Measurements from ENCODE around the gene CDK14.

CDK14 gene

DNA sequence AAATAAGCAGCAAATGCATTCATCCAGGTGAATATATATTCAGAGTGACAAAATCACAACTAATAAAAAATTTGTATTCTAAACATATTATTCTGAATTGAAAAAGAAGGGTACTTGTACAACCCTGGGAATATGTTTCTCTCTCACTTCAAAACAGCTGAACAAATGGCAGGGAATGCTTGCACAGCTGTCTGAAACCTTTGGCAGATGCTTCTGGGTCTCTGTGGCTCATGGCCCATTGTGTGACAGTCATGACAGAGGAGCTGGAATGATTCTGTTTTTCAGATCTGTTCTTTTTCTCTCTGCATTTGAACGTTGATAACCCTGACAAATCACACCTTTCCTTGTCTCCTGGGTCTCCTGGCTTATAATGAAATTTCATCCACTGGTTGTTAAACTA lies 392.4 kb downstream of the CDK14 start:
- H3K27me3 ChIP-seq (replicated peaks; ENCODE audit: insufficient read depth, low read length): no peaks in the 10 kb centered on the region
- TF ChIP-seq EZH2phosphoT487 (IDR thresholded peaks at IDR 0.05; ENCODE audit: low read length): no peak
- TF ChIP-seq EZH2 (optimal IDR thresholded peaks at IDR 0.05; ENCODE audit: low read depth, low read length): no peak
- TF ChIP-seq, protein P1, sequence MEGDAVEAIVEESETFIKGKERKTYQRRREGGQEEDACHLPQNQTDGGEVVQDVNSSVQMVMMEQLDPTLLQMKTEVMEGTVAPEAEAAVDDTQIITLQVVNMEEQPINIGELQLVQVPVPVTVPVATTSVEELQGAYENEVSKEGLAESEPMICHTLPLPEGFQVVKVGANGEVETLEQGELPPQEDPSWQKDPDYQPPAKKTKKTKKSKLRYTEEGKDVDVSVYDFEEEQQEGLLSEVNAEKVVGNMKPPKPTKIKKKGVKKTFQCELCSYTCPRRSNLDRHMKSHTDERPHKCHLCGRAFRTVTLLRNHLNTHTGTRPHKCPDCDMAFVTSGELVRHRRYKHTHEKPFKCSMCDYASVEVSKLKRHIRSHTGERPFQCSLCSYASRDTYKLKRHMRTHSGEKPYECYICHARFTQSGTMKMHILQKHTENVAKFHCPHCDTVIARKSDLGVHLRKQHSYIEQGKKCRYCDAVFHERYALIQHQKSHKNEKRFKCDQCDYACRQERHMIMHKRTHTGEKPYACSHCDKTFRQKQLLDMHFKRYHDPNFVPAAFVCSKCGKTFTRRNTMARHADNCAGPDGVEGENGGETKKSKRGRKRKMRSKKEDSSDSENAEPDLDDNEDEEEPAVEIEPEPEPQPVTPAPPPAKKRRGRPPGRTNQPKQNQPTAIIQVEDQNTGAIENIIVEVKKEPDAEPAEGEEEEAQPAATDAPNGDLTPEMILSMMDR (IDR thresholded peaks at IDR 0.05; ENCODE audit: low read length): no peak
- no peaks in the 10 kb centered on the region for H4K20me1 ChIP-seq (ENCODE audit: insufficient read depth, low read length)
- H3K9me2 ChIP-seq (replicated peaks; ENCODE audit: insufficient read depth, low read length): no peaks in the 10 kb centered on the region
- no peak for DNase-seq
- no peak overlapping the region for H3K9ac ChIP-seq (ENCODE audit: low read length)
- H3K4me2 ChIP-seq (ENCODE audit: low read depth, low read length): no peak overlapping the region
- no peaks in the 10 kb centered on the region for H3K4me1 ChIP-seq (ENCODE audit: low read length)
- H2AFZ ChIP-seq (ENCODE audit: low read length): no peak overlapping the region
- H3K9me3 ChIP-seq (replicated peaks; ENCODE audit: insufficient read depth, low read length): no peaks in the 10 kb centered on the region
- H3K36me3 ChIP-seq (replicated peaks; ENCODE audit: insufficient read depth, low read length): 0 out of 2 replicates have a peak, but pooled peaks cover 4% of the 10 kb centered on the region
- H3K27ac ChIP-seq (ENCODE audit: low read length): no peak overlapping the region
- no peak overlapping the region for H3K4me3 ChIP-seq (ENCODE audit: low read length)
- H3F3A ChIP-seq (ENCODE audit: insufficient read depth, low read length): no peaks in the 10 kb centered on the region
- H3K79me2 ChIP-seq (ENCODE audit: low read length): no peaks in the 10 kb centered on the region

DNA sequence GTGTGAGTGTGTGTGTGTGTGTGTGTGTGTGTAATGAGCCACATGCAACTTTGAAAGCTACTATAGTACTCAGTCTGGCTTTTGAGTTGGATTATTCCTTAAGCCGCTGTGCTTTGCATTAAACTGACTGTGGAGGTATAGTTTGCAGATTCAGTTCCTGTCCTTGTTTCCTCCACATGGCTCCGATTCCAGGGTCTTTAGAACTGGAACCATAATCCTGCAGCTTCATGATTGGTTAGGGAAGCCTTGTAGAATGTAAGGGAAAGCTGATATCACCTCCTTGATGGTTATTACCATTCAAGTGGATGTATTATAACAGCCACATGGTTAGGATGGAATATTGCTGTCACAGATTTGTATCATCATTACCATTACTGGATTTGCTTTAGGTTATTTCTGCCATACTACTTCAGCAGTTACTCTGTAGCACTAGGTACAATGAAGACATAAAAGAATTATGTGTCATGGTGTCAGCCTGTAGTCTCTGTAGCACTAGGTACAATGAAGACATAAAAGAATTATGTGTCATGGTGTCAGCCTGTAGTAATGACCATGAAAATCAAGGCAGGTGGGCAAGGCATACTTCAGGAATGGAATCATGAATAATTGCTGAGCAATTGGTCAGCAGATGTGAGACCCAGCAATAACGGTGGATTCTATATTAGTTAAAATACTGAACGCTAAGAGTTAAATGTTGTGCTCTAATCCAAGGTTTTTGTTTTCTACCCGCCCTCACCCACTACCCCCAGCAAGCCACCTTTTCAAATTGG lies 393.1 kb downstream of the CDK14 start:
- Histone ChIP-seq H4K20me1 (ENCODE audit: insufficient read depth, low read length) (no peaks in the 10 kb centered on the region), H3K36me3 (replicated peaks; ENCODE audit: insufficient read depth, low read length) (0 out of 2 replicates have a peak, but pooled peaks cover 1% of the 10 kb centered on the region), H3K4me1 (ENCODE audit: low read length) (no peaks in the 10 kb centered on the region), H3K27ac (ENCODE audit: low read length) (no peak overlapping the region), H3K4me2 (ENCODE audit: low read depth, low read length) (no peak overlapping the region), H3K27me3 (replicated peaks; ENCODE audit: insufficient read depth, low read length) (no peaks in the 10 kb centered on the region), H3K9me2 (replicated peaks; ENCODE audit: insufficient read depth, low read length) (no peaks in the 10 kb centered on the region), H3K9me3 (replicated peaks; ENCODE audit: insufficient read depth, low read length) (no peaks in the 10 kb centered on the region), H3K9ac (ENCODE audit: low read length) (no peak overlapping the region), H3K4me3 (ENCODE audit: low read length) (no peak overlapping the region), H2AFZ (ENCODE audit: low read length) (no peak overlapping the region), H3K79me2 (ENCODE audit: low read length) (no peaks in the 10 kb centered on the region), H3F3A (ENCODE audit: insufficient read depth, low read length) (no peaks in the 10 kb centered on the region)
- TF ChIP-seq EZH2phosphoT487 (IDR thresholded peaks at IDR 0.05; ENCODE audit: low read length) (no peak), EZH2 (optimal IDR thresholded peaks at IDR 0.05; ENCODE audit: low read depth, low read length) (no peak)
- TF ChIP-seq, protein P1 (IDR thresholded peaks at IDR 0.05; ENCODE audit: low read length): no peak
- no peak for DNase-seq

DNA sequence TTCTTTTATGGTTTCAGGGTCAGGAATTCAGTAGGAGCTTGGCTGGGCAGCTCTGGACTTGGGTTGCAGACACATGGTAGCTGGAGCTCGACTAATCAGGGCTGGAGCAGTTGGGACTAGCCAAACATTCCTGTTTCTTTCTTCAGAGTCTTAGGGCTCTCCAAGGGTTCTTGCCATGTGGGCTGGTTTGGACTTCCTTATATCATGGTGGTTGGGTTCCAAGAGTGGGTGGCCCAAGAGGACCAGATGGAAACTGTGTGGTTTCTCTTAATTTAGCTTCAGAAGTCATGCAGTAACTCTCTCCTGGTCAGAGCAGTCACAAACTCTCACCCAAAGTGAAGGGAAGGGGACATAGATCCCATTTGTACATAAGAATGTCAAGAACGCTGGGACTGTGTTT lies 398.0 kb downstream of the CDK14 start:
- H4K20me1 ChIP-seq (ENCODE audit: insufficient read depth, low read length): no peaks in the 10 kb centered on the region
- H3F3A ChIP-seq (ENCODE audit: insufficient read depth, low read length): no peaks in the 10 kb centered on the region
- no peaks in the 10 kb centered on the region for H3K9me2 ChIP-seq (replicated peaks; ENCODE audit: insufficient read depth, low read length)
- TF ChIP-seq, protein P1 (IDR thresholded peaks at IDR 0.05; ENCODE audit: low read length): no peak
- TF ChIP-seq EZH2 (optimal IDR thresholded peaks at IDR 0.05; ENCODE audit: low read depth, low read length) (no peak), EZH2phosphoT487 (IDR thresholded peaks at IDR 0.05; ENCODE audit: low read length) (no peak)
- no peak overlapping the region for H3K9ac ChIP-seq (ENCODE audit: low read length)
- no peaks in the 10 kb centered on the region for H3K27me3 ChIP-seq (replicated peaks; ENCODE audit: insufficient read depth, low read length)
- H3K4me3 ChIP-seq (ENCODE audit: low read length): no peak overlapping the region
- H3K9me3 ChIP-seq (replicated peaks; ENCODE audit: insufficient read depth, low read length): no peaks in the 10 kb centered on the region
- no peak overlapping the region for H3K27ac ChIP-seq (ENCODE audit: low read length)
- no peak for DNase-seq
- H2AFZ ChIP-seq (ENCODE audit: low read length): no peak overlapping the region
- H3K36me3 ChIP-seq (replicated peaks; ENCODE audit: insufficient read depth, low read length): no peaks in the 10 kb centered on the region; the same call in 1 of the 2 replicates
- H3K4me2 ChIP-seq (ENCODE audit: low read depth, low read length): no peak overlapping the region
- no peaks in the 10 kb centered on the region; the same call in 1 of the 2 replicates for H3K4me1 ChIP-seq (ENCODE audit: low read length)
- no peaks in the 10 kb centered on the region; the same call in 1 of the 2 replicates for H3K79me2 ChIP-seq (ENCODE audit: low read length)
